ENCODE measurements around the gene PIP5K1B.

The PIP5K1B gene

GRCh38 chr9:68912561-68912960 lies 207.5 kb downstream of the PIP5K1B start:
- peak overlapping the region; percentile 66 for H3K27ac ChIP-seq
- TF ChIP-seq, protein P1, sequence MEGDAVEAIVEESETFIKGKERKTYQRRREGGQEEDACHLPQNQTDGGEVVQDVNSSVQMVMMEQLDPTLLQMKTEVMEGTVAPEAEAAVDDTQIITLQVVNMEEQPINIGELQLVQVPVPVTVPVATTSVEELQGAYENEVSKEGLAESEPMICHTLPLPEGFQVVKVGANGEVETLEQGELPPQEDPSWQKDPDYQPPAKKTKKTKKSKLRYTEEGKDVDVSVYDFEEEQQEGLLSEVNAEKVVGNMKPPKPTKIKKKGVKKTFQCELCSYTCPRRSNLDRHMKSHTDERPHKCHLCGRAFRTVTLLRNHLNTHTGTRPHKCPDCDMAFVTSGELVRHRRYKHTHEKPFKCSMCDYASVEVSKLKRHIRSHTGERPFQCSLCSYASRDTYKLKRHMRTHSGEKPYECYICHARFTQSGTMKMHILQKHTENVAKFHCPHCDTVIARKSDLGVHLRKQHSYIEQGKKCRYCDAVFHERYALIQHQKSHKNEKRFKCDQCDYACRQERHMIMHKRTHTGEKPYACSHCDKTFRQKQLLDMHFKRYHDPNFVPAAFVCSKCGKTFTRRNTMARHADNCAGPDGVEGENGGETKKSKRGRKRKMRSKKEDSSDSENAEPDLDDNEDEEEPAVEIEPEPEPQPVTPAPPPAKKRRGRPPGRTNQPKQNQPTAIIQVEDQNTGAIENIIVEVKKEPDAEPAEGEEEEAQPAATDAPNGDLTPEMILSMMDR (conservative IDR thresholded peaks at IDR 0.05), result no peak

DNA sequence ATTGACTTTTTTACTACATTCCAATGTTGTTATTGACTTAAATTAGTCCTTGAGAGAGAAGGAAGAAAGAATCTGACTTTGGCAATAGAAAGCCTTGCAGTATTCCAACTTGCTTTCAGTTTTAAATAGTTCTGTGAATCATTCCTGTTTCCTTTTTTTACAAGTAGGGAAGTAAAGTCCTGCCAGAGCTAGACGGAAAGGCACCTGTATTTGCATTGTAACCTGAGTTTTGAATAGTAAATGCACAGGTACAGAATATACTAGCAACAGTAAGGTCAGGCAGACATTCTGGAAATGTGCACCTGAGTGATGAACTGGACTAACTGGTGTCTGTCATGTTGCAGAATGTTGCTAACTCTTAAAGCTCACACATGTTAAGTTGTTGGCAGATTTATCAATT lies 208.0 kb downstream of the PIP5K1B start:
- peak overlapping the region; percentile 66 for H3K27ac ChIP-seq
- TF ChIP-seq, protein P1 (conservative IDR thresholded peaks at IDR 0.05), result no peak

DNA sequence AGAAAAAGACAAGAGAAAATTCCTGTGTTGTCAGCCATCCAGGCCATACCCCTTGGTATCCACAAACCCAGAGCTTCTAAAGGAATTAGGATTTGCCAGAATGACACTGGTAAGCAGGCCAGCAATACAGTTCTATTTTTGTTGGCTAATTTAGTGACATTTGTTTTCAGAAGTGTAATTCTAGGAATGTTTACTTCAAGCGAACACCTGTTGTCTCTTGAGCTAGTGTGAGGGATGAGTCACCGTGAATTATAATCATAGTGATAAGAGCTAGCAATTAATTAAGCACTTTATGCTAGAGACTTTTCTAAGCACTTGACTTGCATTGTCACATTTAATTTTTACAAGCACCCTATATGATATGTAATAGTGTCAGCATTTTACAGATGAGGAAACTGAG lies 209.7 kb downstream of the PIP5K1B start:
- no peak overlapping the region for H3K27ac ChIP-seq
- TF ChIP-seq, protein P1 (conservative IDR thresholded peaks at IDR 0.05), result no peak

DNA sequence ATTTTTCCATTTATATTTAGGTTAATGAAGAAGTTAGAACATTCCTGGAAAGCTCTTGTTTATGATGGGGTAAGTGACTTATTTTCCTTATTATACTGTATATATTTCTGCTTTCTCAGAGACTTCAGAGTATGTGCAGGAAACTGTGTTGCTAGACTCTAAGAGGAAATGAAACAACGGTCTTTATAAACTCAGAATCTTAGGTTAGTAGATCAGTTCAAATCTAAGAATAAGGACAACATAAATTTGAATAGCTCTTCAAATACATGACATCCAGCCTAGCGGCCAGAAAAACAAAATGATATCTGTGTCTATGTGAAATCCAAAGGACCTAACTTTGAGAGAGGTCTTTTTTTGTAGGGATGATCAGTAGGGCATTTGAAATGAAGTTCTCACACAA lies 214.6 kb downstream of the PIP5K1B start:
- TF ChIP-seq, protein P1 (conservative IDR thresholded peaks at IDR 0.05), result no peak
- H3K27ac ChIP-seq, result no peak overlapping the region

- TF ChIP-seq, protein P1 (conservative IDR thresholded peaks at IDR 0.05), result no peak
Measured at GRCh38 chr9:68920921-68921320, 215.9 kb downstream of the PIP5K1B start.

GRCh38 chr9:68923480-68923879 lies 218.4 kb downstream of the PIP5K1B start:
- no peak overlapping the region for H3K27ac ChIP-seq
- TF ChIP-seq, protein P1 (conservative IDR thresholded peaks at IDR 0.05), result no peak

More at GRCh38 chr9:68920921-68921320, 215.9 kb downstream of the PIP5K1B start:
- no peak overlapping the region for H3K27ac ChIP-seq

DNA sequence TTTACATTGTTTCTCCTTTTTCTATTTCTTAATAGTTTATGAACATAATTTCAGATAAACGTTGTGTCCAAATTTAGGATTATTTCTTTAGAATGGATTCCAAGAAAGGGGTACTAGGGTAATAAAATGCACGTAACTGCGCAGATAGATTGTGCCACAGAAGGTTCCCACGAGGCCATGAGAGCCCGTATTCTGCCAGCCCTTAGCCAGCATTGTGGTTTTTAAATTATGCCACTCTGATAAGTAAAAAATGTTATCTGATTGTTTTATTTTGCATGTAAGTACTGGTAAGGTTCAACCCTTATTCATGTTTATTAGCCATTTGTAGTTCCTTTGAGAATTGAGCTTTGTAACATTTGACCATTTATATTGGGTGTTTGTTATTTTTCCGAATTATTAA lies 220.1 kb downstream of the PIP5K1B start:
- no peak overlapping the region for H3K27ac ChIP-seq

More for the DNA sequence above, 220.1 kb downstream of the PIP5K1B start:
- TF ChIP-seq, protein P1 (conservative IDR thresholded peaks at IDR 0.05), result no peak
